HG03565 (cell line): ENCODE measurements around the gene LRIG1.

Source experiments
- ATAC-seq: cut with Tn5 transposase; IDR thresholded peaks from one replicate; pipeline ENCODE4 v1.9.1; 2021; ENCODE audit warnings: mild to moderate bottlenecking, moderate library complexity; ENCODE audit not compliant: unreplicated experiment

The LRIG1 gene

DNA sequence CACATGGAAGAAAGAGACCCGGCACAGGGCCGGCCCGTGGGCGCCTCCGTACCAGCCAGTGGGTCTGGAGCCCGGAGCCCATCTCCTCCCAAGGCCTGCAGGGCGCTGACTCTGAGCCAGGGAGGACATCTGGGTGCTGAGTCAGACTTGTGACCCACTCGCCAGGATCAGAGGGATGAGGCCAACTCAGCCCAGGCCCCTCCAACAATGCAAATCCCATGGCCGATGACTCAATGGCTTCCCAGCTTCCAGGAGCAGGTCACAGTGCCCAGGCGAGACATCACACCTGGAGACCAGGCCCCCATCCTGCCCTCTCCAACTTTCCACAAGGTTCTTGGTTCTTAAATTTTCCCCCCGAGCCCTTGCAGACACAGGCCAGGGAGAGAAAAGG is 95.1 kb downstream of the LRIG1 start:
- ATAC-seq, result no peak

DNA sequence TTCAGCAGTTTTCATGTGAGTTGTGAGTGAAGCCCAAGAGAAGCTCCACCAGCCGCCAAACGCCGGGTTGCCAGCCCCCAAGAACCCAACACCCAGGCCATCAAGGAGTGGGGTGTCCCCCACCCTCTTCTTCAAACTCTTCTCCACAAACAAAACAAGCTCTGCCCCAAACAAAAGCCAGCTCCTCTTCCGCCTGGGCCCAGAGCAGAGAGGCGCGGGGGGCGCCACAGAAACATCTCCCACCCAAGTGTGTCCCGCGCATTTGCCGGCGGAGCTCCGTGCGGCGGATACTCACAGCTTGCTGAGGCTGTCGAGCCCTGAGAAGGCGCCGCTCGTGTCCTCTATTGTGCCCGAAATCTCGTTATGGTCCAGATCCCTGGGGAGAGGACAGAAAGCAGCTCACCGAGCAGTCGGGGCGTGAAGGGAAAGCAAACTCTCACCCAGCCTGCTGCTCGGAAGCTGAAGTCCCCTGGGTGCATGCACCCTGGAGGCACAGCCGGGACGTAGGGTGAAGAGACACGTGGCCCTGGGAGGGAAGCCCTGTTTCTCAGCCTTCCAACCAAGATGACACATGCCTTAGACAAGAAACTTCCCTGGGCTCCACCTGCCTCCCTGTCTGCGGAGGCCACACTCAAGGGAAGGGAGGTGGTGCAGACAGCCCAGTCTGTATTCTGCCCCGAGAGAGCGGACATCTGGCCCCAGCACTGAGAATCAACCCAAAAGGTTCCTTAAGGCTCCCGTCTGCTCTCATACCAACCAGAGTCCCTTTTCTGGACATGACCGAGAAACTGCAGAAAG is 95.7 kb downstream of the LRIG1 start:
- ATAC-seq, result no peak

DNA sequence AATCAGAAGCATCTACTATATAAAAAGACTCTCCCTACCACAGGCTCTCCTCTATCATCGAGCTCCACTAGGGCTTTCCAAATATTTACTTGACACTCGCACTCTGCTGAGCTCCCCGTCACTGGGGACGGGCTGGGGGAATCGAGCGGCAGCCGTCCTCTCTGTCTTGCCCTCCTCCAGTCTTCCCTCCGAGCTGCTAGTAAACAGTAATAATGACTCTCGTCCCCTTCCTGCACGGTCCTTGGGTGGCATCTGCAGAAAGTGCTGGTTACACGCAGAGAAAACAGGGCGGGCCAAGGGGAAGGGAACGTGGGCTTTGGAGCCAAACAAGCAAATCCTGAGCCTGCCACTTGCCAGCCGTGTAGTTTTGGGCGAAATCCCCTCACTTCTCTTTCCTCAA is 96.6 kb downstream of the LRIG1 start:
- no peak for ATAC-seq

DNA sequence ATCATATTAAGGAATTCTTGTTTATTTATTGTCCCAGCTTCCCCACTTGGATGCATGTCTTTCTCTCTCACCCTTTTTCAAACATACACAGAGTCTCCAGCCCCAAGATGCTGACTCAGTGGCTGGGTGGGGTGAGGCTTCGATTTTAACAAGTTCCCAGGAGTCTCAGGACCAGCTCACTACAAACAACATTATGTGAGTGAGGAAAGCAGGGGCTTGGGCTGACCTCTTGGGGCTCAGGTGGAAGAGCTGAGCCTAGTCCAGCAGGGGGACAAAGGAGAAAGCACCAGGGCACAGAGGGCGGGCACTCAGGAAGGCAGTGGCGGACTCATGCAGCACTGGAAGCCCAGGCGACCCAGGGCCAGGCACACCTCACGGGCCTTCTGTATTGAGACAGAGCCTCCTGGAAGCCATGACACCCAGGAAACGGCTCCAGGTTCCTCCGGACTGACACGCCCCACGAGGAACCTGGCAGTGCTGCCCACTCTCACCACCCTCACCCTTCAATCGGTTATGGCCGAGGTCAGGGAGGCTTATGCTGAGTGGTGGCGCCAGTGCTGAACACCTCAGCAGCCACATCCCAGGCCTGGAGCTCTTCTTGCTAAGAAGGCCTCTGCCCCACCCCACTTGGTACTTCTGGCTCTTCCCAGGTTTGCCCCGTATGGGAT is 97.4 kb downstream of the LRIG1 start:
- ATAC-seq, result no peak

DNA sequence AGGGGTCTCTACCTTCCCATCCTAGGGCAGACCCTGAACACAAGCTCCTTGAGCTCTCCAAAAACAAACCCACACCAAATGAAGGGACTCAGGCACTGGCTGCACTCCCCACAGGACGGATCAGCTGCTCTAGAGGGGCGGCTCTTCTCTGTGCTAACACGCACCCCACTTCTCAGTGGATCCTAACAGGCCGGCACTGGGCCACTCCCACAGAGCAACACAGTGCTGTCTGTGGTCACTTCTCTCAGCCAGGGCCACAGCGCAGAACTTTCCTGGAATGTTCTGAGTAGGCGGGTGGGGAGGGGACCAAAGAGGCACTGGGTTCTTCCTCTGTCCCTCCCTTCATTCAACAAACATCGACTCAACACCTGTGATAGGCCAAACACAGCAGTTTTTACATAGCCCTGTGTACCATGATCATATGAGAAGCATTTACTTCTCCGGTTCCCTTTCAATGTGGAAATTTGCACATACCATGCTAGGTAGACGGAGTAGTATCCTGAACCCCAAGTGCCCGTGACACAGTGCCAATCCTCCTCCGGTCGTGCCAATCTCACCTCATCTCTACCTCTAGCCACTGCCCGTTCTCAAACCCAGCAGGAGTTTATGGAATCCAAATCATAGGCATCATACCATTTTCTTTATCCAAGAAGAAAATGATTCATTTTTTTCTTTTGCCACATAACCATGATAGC is 98.1 kb downstream of the LRIG1 start:
- ATAC-seq, result no peak

DNA sequence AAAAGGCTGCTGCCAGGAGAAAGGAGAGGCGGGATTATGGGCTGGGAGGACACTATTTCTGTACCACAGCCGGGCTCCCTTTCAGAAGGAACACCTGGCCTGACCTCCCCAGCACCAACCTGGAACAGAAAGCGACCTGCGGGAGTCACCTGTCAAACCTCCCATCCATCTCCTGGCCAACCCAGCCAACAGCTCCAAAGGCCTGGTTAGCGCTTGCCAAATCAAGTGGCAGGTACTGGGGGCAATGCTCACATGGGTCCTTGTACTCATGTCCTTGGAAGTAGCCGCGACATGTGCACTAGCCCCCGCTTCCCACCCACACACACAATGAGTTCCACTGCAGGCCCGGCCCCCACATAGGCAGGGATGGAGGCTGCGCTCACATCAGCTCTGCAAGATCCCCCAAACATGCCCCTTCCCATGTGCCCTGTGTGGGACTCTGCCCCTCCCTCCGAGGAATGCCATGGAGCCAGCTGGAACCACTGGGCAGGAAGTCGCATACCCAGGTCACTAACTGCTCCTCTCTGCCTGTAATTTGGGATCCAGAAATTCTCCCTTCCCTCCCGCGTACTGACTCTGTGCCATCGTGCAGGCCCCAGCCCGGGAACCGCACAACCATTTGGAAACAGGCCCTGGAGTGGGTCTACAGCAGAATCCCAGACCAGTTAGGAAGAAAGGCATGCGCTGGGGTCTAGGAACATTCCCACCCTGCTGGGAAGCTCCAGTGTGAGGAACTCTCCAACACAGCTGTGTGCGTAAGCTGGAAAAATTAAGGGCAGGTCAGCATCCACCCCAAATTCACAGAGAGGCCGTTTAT is 98.9 kb downstream of the LRIG1 start:
- no peak for ATAC-seq

DNA sequence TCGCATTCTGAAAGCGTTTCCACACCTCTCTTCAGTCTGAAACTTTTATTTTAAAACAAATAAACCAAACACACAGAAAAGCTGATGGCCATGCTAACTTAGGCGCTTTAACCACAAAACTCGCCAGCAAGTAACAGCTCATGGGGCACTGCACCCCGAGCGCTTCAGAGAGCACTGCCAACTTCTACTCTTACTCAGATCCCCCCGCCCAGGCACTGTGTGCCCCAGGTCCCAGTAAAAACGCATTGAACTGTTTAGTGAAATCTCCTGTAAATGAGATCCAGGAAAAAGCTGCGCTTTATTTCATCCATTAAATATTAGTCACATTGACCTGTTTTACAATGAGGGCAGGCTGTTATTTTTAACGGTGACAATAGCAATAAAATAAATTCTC is 99.7 kb downstream of the LRIG1 start:
- no peak for ATAC-seq

DNA sequence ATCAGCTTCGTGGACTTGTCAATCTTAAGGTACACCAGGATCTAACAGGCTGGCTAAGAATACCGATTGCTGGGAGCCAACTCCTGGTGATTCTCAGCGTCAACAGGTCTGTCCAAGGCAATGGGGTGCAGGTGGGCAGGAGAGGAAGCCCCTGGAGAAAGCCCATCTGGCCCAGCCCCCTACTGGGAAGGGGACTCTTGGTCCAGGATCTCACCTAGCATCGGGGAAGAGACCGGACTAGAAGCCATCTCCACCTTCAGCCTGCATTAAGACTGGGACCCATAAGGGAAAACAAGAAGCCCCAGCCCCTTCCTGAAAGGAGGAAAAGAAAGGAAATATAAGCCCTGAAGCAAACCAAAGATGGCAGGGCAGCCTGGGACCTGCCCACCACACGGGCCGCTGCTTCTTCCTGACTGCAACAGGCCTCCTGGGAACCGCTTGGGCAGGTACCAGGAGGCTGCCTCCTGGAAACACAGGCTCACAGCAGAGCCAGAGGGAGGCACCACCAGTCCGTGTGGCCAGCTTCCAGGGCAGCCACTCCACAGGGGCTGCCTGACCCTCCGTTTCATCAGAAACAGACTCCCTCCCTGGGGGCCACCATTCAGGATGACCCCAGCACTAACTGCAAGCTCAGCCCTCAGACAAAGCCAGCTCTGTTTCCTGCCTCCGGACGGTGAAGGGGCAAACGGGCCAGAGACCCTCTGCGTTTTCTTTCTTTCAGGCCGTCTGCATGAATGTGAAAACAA is 100.2 kb downstream of the LRIG1 start:
- no peak for ATAC-seq

DNA sequence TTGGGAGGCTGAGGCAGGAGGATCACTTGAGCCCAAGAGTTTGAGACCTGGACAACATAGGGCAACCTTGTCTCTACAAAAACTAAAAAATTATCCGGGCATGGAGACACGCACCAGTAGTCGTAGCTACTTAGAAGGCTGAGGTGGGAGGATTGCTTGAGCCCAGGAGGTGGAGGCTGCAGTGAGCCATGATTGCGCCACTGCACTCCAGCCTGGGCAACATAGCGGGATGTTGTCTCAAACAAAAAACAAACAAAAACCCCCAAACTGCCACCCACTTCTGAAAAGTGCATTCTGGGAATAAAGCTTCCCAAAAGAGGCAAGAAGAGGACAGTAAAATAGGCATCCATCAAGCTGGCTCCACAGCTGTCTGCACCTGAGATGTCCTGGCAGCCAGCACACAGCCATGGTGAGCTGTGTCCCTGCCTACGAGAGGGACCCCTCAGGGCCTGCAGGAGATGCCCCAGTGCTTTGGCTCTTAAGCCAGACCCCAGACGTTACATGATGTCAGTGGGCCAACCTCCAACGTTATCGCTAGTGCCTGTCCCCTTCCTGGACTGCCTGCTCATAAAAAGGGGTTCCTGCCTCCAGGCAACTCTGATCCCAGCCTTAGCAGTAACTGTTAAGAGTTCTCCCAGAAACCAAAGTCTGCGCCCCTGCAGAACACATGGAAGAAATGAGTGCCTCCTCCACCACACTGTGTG is 101.1 kb downstream of the LRIG1 start:
- no peak for ATAC-seq

DNA sequence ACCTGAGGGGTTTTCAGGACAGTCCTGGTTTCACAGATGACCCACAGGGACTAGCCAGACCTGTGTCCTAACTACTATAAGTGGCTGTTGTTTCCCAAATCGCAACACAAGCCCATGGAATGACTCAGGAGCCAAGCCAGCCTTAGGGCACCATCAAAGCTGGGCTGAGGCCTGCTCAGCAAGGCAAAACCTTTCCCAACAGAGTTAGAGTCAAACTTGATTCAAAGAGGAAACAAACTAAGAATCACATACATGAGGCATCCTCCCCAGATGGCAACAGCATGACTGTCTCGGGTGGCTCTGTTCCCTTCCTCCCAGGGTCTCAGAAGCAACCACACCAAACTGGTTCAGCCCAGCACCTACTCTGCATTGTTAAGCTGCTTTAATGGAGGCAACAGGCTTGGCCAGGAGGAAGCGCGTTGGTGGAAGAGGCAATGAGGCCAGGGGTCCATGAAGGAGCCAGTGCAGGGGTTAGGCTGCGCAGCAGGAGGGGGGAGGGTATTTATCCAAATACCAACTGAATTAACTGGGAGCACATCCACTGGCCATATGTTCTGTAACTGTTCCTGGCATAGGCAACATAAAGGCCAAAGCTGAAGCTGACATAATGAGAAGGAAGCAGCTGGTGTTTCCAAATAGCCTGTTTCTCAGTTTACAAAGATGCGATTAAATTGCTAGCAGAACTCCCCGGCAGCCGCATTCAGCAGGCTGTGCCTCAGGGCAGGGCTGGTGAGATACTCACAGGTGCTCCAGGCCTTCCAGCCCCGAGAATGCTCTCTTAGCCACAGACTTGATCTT is 102.4 kb downstream of the LRIG1 start:
- no peak for ATAC-seq

DNA sequence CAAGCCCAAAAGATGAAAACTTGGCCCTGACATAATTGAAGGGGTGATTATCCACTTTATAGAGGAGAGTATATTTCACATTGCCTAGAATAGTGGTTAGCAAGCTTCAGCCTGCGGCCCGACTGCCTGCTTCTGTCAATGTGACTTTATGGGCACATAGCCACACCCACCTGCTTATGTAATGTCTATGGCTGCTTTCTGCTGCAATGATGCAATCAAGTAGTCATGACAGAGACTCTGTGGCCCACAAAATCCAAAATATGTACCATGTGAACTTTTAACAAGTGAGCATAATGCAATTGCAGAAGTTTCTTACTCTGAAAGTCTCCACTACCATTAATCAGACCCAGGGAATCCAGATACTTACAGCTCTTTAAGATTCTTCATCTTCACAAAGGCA is 103.1 kb downstream of the LRIG1 start:
- ATAC-seq, result no peak

DNA sequence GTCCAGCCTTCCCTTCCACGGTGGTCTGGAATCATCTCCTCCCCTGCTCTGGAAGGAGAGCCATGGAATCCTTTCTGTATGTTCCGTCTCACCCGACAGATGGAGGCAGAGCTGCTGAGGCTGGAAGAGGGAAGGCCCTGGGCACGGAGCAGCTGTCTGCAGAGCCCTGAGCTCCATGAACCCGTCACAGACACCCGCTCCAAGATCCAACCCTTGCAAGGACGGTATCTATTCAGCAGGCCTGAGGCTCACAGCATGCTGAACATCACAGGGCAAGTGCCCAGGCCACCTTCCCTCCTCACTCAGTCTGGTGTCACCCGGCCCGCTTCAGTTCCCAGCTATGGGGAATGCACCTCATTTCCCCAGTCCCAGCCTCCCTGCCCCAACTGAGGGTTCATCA is 103.9 kb downstream of the LRIG1 start:
- no peak for ATAC-seq

DNA sequence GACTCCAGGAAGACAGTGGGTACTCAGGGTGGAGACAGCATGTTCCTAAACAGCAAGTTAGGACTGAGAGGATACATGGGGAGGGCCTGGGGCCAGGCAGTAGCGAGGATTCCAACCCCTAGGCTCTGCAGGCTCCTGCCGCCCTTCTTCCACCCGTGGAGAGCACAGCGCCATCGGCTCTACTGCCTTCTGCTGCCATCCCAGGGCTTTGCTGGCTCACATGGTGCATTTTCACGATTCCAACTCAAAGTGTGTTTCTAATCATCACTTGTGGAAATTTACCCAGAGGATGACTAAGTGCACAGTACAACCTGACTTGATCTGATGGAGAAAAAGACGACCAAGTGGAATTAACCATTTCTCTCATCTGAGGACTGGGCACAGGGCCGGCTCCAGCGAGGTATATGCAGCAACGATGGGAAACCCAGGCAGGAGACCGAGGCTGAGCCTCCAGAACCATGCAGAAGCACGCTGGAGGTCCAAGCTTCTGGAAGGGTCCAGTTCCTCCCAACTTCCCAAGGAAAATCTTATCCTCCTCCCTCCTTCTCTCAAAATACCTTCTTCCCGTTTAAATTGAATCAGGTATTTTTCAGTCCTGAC is 104.6 kb downstream of the LRIG1 start:
- ATAC-seq, result no peak

DNA sequence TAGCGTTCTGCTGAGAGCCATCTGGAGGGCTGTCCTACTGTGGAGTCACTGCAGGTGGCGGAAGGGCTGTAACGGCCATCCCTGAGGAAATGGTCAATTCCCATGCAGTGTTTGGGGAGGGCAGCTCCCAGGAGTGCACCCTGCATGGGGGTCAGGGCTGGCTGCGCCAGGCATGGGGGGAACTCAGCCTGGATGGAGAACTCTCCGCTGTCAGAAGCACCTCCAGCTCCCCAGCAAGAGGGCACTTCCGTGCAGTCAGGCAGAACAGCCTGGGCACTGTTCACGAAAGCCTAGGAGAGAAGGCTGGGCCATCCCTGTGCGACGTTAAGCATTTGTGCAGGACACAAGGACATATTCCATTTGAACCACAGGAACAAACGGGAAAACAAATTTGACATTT is 105.2 kb downstream of the LRIG1 start:
- no peak for ATAC-seq

DNA sequence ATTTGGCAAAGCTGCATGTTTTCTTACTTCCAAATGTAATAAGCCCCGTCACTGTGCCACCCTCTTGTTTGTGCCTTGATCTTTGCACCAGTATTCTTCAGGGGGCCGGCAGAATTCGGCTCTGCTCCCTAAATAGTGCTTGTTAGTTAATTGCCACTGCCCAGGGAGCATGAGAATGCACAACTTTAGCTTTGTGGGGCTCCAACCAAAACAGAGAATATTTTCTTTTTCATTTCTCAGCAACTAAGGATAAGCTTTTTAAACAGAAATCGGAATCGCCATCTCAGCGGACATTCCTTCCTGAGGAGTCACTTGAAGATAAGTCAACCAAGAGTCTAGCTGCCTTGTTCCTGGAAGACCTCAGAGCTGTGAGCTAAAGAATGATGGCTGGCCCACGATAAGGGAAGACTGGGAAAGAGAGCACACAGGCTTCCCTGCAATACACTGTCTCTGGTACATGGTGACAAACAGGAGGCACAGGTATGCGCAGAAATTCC is 106.0 kb downstream of the LRIG1 start:
- no peak for ATAC-seq

DNA sequence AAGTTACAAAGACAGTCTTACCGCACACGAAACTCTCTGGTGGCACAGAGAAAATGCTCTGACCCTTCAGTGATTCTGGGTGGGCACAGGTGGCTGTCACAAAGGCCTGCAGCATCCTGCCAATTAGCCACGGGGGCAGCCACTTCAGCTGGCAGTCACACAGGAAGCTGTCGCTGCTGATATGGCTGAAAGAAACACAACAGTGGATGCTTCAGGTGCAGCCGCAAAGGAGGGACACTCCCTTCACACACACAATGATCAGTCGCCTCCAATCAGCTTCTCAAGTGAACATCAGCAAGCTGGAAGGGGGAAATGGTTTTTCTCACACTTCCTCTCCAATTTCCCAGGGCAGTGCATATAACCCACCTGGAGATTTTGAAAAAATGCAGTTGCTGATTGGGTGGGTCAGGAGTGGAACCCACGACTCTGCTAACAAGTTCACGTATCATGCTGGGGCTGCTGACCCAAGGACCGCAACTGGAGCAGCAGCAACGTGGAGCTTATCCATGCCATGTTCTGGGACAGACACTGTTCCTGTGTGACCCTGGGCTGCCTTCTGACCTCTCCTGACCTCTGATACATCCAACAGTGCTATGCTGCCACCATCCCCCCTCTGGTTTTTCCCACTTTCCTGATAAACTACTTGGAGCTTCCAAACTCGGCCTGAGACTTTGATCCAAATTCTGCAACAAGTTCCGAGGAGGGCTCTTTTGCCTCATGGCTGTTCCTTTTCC is 106.6 kb downstream of the LRIG1 start:
- ATAC-seq, result peak; percentile 77

DNA sequence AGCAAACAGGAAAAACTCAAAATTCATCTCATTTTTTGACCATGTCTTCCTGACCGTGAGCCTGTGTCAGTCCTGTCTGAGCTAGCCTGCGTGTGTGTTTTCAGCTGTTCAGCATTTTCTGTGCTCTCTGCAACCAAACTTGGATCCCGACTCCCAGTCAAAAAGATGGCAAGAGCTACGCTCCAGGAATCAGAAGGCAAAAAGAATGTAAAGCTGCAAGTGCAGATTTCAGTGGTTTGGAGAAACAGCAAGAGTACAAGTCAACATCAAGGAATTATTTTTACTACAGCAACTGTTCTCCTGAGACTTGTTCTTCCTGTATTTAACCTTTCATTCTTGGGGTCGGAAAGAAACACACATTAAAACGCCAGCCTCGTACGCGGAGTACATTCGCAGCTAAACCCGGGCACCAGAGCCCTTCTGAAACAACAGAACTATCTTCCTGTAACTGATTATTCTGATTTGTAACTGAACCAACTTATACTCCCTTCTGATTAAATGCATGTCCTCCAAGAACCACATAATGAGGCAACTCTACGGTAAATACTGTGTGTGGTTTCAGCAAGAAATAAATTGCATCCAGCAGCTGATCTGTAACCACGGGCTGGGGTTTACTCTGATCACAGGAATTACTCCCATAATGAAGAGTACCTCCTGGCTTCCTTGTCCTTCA is 107.4 kb downstream of the LRIG1 start:
- peak; percentile 4 for ATAC-seq
